ENCODE data around the gene AZIN2.
"Not testable (repeated sequence)": the region's sequence is repeated elsewhere in the genome, so short reads cannot be mapped to it uniquely, and the experiment has no call there.

AZIN2 gene

DNA sequence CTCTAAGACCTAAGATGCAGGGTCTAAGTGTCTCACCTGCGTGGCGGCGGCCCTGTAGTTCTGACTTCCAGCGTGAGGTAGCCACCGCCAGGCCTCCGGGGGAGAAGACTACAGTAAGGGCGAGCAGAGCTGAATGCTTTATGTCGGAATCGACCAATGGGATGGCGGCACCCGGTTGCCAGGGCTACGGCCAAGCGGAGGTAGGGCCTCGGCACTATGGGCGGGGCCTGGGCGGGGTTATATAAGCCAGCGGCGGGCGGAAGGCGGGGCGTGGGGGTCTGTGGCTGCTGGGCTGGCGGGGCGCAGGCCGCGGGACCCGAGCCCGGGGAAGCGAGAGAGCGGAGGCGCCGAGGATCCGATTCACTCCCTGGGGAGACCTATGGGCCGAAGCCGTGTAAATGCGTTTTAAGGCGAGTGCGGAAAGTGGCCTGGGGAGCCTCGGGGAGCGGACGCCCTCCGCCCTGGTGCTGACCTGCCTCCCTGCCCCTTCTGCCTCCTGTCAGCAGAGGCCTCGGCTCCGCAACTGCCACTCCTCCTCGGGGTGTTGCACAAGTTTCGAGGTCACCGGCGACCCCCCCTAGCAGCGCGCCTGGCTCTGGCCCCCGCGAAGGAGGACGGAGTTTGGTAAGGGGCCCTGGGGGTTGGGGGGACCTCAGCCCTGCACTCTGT is at the start of gene AZIN2:
Gene AZIN2 (plus strand): TSS at position 269 of the 669 bp plus-strand sequence. CDS start 1,097 bp downstream, outside the sequence.
- peak; percentile 60 to 95 for DNase-seq

- DNase-seq: no peak
Measured at GRCh38 chr1:33031506-33031905, 49.4 kb upstream of the AZIN2 start.

- DNase-seq: no peak
Measured at GRCh38 chr1:33032126-33032869, 48.7 kb upstream of the AZIN2 start.

DNA sequence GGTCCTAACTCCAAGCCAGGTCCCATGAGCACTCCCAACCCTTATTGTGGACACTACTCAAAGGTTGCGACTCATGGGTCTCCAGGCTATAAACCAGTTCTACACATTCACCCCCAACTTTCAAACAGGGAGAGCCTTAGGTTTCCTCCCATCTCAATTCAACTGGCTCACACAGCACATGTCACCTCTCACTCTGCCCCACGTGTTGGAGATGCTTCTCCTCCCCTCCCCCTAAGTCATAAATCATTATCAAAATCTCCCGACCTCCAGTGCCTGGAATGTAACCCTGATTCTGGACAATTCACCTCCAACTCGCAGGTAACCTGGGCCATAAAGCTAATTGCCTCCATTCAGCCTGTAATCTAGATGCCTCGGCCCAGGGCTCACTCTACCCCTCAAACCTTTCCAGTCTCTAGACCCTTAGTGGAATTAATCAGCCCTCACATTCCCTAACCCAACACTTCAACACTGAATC is 44.9 kb upstream of the AZIN2 start:
- no peak for DNase-seq

DNA sequence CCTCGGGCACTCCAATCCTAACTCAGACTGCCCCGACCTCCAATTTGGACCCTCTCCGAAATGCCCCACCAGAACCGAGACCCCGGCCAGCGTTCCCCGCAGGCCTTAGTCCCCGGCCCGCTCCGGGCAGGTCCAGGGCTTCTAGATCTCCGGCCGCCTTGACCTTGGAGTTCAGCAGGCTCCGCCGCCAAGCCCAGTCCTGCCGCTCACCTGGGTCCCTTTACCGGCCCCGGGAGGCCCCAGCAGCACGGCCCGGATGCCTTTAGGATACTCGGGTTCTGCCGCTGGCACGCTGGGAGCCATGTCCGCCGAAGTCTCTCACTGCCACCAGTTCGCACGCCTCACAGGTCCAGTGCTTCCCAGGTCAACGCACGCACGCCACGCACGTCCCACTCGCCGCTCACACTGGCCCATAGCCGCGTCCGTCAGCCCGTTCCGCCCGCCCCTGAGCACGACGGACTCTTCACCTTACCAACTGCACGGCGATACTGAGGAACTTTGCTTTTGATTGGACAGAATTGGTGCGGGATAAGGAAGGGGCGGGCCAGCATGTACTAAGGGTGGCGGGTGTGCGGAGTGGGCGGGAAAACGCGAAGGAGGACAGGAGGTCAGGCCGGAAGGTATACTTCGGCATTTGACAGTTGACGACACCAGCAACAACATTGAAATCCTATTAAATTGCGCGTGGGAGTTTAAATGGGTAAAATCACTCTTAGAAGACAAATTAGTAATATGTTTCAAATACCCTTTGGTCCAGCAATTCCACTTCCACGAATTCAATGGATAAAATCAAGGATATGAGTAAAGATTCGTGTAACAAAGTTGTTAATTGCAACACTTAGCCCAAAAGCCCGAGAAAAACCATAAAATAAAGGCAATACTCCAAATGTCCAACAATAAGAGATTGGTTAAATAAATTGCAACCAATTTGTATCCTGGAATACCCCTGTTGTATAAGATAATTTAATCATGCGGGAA is 44.1 kb upstream of the AZIN2 start, which contains the start of gene AK2:
Gene AK2 (minus strand): TSS at position 358 of the 978 bp plus-strand sequence. CDS start 55 bp downstream, at position 303.
- DNase-seq: peak; percentile 94 to 98

DNA sequence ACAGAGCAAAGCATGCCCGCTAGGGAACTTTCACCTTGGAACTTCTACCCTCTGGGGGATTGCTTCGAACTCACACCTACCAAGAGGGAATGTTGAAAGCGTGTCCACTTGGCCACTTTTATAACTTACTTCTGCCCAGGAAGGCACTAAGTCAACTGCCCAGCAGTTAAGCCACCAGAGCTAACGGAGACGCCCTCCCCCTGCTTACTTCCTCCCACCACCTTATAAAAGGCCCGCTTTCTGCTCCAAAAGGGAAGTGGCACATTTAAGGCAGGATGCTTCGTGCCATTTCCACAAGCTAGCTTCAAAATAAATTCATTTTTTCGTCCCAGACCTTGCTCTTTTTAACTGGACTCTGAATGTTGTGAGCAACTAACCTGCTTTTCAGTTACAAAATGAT is 41.1 kb upstream of the AZIN2 start:
- DNase-seq: no peak

DNA sequence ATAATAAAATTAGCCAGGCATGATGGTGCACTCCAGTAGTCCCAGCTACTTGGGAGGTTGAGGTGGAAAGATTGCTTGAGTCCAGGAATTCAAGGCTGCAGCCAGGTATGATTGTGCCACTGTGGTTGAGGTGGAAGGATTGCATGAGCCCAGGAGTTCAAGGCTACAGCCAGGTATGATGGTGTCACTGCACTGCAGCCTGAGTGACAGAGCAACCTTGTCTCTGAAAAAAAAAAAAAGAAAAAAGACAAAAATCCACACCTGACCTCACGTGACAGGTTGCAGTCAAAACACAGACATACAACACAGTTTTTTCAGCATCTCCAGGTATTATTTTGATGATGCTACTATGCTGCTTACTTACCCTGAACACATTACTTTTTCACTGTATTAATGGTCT is 39.9 kb upstream of the AZIN2 start:
- no peak for DNase-seq

DNA sequence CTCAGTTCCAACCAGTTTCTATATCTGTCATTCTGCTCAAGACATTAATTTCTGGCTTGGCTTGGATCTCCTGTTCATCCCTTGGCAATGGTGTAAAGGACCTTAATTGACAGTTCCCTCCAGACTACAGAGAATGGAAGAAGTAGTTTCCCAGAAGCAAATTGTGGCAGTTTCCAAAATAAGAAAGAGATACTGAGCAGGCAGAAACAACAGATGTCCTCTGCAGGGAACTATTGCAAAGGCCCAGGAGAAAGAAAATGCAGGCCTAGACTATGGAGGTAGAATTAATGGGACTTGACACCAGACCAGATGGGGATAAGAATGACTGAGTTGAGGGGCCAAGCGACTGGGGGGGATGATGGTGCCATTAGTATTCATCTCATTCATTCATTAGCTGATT is 38.1 kb upstream of the AZIN2 start:
- DNase-seq: peak; percentile 81 to 90

DNA sequence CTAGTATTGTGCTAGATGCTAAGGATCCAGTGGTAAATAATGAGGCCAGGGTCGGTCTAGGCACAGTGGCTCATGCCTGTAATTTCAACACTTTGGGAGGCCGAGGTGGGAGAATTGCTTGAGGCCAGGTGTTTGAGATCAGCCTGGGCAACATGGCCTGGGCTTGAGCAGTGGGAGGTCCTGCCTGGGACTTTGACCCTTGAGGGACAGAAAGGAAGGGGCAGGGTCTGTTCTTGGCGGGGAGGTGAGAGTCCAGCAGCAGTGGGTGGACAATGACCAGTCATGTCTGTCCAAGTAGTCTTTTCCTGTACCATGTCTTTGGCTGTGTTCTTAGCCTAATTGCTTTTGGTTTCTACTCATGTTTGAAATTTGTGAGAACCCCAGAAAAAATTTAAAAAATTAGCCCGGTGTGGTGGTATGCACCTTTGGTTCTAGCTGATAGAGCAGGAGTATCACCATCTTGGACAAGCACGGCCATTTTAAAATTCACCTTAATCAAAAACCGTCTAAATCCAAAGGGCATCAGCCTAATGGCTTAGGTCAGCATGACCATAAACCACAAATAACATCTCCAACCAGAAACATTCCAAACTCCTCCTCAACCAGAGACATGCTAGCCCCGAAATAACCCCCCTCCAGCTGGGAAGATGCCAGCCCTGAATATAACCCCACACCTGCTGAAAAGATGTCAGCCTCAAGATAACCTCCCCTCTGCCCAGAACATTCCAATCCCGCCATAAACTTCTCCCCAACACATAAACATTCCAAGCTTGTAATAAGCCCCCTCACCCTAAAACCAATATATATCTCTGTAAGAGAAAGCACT is 37.5 kb upstream of the AZIN2 start:
- DNase-seq: no peak

DNA sequence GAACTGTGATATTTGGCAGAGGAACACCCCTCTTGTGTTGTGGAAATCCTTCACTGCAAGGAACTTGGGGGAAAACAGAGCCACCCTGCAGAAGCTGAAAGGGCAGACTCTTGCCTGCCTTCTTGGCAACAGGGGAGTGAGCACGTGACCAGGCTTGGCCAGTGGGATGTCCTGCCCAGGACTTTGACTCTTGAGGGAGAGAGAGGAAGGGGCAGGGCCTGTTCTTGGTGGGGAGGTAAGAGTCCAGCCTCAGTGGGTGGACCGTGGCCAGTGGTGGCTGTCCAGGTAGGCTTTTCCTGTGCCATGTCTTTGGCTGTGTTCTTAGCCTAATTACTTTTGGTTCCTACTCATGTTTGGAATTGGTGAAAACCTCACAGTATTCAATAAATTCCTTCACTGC is 35.7 kb upstream of the AZIN2 start:
- no peak for DNase-seq

DNA sequence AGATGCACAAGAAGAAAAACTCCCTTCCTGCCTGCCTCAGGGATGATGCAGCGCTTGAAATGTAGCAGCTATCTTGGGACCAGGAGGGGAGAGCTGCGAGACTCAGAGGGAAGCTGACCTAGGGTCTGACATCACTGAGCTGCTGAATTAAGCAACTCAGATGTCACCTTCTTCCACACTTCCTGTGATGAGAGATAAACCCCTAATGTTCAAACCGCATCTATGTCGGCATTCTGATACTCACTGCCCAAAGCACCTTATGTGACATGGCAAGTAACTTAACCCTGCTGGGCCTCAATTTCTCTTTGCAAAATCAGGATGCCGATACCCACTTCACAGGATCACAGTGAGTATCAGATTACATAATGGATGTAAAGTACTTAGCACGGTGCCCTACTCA is 35.1 kb upstream of the AZIN2 start:
- no peak for DNase-seq

- not testable (repeated sequence) for DNase-seq
Measured at GRCh38 chr1:33046234-33046633, 34.7 kb upstream of the AZIN2 start.

DNA sequence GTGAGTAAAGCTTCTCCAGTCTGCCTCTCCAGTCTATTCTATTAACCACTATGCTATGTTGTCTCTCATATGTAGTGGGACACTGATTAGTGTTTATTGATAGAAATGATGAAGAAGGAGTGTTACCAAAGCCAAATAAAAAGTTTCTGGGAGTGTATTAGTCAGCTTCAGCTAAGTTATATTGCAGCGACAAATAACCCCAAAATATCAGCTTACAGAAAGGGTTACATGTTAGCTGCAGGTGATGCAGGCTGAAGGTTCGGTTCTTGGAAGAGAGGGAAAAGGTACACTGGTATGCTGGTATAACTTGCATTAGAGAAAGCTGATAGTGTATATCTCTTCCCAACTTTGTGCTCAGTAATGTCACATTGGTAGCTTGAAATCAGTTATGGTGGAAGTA is 33.7 kb upstream of the AZIN2 start:
- no peak for DNase-seq

DNA sequence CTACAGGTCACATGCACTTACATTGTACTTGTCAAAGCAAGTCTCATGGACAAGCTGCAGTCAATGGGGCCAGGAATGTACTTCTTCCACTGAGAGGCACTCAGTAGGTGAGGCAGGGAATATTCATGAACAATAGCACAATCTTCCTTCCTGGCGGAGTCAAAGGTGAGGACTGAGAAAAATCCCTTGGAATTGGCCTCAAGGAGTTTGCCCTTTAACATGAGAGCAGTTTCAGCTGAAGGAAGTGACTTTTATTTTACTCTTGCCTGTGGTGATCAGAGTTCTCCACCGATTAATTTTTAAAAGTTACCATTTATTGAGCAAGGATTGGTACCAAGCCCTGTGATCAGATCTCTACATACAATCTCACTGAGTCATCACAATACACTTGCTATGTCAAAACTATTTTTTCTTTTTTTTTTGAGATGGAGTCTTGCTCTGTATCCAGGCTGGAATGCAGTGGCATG is 33.1 kb upstream of the AZIN2 start:
- DNase-seq: no peak

DNA sequence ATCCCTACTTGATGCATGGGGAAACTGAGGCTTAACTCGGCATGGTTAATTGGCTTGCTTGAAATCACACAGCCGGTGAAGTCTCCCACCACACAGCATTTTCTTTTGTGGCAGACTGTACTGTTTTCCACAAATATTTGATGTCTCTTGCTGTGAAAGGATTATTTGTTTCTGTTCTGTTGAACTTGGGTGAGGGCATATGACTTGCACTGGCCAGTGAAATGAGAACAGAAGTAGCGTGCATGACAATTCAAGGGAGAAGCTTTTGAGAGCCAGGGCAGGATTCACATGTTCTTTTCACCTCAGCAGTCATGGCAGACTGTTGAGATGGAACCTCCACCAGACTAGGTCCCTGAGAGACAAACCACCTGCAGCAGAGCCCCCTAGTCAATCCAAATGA is 32.5 kb upstream of the AZIN2 start:
- DNase-seq: no peak

DNA sequence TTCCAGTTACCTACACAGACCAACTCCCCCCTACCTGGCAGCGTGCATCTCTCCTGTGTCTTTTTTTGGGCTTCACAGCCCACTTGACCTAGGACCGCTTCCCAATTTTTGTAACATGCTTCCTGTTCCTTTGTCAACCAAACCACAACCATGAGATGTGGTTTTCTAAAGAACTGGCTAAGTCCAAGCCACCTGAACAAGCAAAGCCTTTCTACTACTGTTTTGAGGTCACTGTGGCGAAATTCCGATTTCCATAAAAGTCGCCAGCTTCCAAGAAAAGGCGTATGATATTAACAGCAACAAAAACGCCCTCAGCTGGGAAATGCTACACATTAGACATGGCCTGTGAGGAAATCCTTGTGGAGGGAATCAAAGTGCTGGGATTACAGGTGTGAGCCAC is 31.6 kb upstream of the AZIN2 start:
- no peak for DNase-seq

DNA sequence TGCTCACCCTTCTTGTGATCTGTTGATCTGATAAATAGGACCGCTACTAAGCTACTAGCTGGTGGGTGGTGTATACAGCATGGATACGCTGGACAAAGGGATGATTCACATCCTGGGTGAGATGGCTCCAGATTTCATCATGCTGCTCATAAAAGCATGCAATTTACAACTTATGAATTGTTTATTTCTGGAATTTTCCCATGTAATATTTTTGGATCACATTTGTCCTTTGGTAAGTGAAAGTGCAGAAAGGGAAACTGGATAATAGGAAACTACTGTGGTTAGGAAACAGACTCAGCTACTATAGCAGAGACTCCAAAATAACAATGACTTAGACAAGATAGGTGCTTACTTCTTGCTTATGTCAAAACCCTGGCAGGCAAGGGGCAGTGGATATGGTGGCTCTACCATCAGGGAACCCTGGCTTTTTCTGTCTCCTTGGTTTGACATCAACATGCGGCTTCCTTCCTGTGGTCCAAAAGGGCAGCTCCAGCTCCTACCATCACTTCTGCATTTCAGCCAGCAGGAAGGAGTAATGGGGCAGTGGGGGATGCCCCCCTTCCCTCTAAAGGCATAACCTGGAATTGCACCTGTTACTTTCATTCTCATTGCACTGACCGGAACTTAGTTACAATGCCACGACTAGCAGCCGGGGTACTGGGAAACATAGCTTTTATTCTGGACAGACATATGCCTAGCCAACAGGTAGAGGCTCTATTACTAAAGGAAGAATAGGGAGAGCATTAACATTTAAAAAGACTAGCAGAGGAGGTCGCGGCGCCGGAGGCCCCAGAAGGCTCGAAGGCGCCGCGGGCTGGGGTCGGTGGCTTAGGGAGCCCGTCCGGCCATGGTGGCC is 30.5 kb upstream of the AZIN2 start:
- DNase-seq: no peak

DNA sequence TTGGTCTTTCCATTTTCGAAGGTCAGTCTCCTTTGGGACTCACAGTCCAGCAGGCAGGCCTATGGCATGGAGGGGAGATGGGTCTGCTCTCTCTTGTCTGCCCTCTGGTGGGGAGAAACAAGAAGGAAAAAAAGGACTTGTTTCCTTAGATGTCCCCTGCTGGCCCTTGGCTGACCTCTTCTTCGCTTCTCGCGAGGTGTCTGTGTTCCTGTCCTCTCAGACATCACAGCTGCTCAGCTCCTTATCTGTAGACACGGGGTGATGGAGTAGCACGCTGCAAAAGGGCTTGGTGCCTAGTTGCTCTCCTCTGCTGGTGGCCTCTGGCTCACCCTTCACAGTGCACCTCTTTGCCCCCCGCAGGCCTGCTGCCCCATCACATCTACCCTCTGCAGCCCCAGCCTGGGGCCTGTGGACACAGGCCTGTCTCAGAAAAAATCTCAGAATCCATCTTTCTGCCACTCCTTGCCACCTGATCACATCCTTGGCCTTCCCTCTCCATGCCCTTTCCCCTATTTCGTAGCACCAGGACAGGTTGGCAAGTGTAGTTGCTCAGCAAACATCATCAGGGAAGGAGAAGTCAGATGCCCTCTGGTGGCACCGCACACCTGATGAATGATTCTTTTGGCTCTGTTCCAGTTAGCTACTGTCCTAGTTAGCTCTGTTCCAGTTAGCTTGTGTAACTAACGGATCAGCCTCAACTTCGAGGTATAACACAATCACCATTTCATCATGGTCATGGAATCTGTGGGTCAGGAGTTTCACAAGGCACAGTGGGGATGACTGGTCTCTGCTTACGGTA is 25.5 kb upstream of the AZIN2 start:
- DNase-seq: peak; percentile 42 to 45

GRCh38 chr1:33056426-33056825 is 24.5 kb upstream of the AZIN2 start:
- DNase-seq: no peak

DNA sequence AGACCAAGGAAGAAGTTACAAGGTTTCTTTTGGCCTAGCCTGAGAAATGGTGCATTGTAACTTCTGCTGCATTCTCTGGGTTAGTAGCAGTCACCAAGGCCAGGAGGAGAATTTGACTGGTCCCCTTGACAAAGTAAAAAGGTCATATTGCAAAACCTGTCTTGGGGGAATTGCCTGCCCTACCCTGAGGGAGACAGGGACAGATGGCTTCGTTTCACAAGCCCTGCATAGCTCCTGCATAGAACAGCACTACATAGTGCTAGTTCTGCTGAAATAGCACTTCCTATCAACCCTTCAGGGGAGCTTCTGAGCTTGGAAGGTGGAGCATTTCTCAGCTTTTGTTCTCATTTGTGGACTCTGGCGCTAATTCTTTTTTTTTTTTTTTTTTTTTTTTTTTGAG is 23.9 kb upstream of the AZIN2 start:
- DNase-seq: no peak

Measured in cerebellar nuclear complex (tissue), 1 donor.